T-cell (primary cell): Measurements from ENCODE around the gene ENPEP. TPM values are rescaled to one million over a fixed set of nuclear protein-coding genes. Genes with fewer than 3 reads are reported as not detected.
"Not testable (repeated sequence)": the region's sequence is repeated elsewhere in the genome, so short reads cannot be mapped to it uniquely, and the experiment has no call there.

Experiments used
- ATAC-seq, 4 experiments: fragments of 200-7000 bp in 3 of 4; fragments of 150-1000 bp in 1 of 4; cut with Tn5 transposase; replicated peaks in 1 of 4; 1 replicate in 3 of 4; 2 replicates in 1 of 4; pipeline ENCODE4 v1.10.0; 2021; ENCODE audit warnings: moderate library complexity in 3 of 4, mild to moderate bottlenecking in 2 of 4, moderate number of reproducible peaks in 1 of 4
- CTCF ChIA-PET, 2 donors: fragments of 300-600 bp; sonication (Branson Sonifier 250); formaldehyde crosslinking; loops; one replicate each; lab custom pipeline; 2022; ENCODE audit warnings: antibody characterized with exemption in 2 of 2; lab: Charles Lee
- POLR2A ChIA-PET, 2 donors: fragments of 300-600 bp; sonication (Branson Sonifier 250); formaldehyde crosslinking; loops; one replicate each; lab custom pipeline; 2022; ENCODE audit warnings: antibody characterized with exemption in 2 of 2; lab: Charles Lee
- DNase-seq, 35 experiments: peaks; one replicate each; pipeline versions ENCODE4 v3.0.0 to v3.0.0-alpha.2; 2013 to 2023
- H3K27ac ChIP-seq: one replicate; pipeline ENCODE4 v1.5.1; 2013; ENCODE audit warnings: low read length
- H3K27me3 ChIP-seq, 2 experiments: replicated peaks in 1 of 2; 1 replicate in 1 of 2; 2 replicates in 1 of 2; pipeline versions ENCODE4 v1.6.1 to v1.7.0; 2013; ENCODE audit warnings: low read length in 1 of 2, mixed read lengths in 1 of 2; ENCODE audit not compliant: control insufficient read depth in 2 of 2, insufficient read depth in 2 of 2; ENCODE audit errors: extremely low read depth in 1 of 2
- H3K36me3 ChIP-seq, 2 donors: 1 replicate in 1 of 2; 2 replicates in 1 of 2; pipeline versions ENCODE4 v1.6.1 to v1.7.0; 2013; ENCODE audit warnings: low read length in 1 of 2; ENCODE audit not compliant: control insufficient read depth in 2 of 2, insufficient read depth in 1 of 2; ENCODE audit errors: extremely low read depth in 1 of 2
- H3K4me1 ChIP-seq, 2 experiments: 1 replicate in 1 of 2; 2 replicates in 1 of 2; pipeline versions ENCODE4 v1.6.1 to v1.7.0; 2013; ENCODE audit warnings: low read length in 2 of 2, mixed read lengths in 1 of 2; ENCODE audit not compliant: insufficient read depth in 2 of 2, control insufficient read depth in 1 of 2; ENCODE audit errors: extremely low read depth in 1 of 2
- H3K4me3 ChIP-seq, 2 donors: 1 replicate in 1 of 2; 2 replicates in 1 of 2; pipeline versions ENCODE4 v1.5.1 to v1.7.0; 2013; ENCODE audit warnings: mild to moderate bottlenecking in 2 of 2, low read length in 1 of 2, moderate library complexity in 1 of 2; ENCODE audit not compliant: control insufficient read depth in 1 of 2; ENCODE audit errors: extremely low read depth in 1 of 2
- H3K9me3 ChIP-seq: 2 replicates; pipeline ENCODE4 v1.7.0; 2013
- H3K27ac Mint-ChIP-seq, 2 donors: one replicate each; pipeline ENCODE4 v1.8.0; 2020 to 2021; ENCODE audit warnings: mild to moderate bottlenecking in 2 of 2, mixed read lengths in 2 of 2
- H3K27me3 Mint-ChIP-seq, 2 donors: one replicate each; pipeline ENCODE4 v1.8.0; 2021 to 2022; ENCODE audit warnings: mixed read lengths in 2 of 2
- H3K36me3 Mint-ChIP-seq: one replicate; pipeline ENCODE4 v1.8.0; 2021; ENCODE audit warnings: mixed read lengths
- H3K4me1 Mint-ChIP-seq, 3 donors: one replicate each; pipeline ENCODE4 v1.8.0; 2020 to 2022; ENCODE audit warnings: mixed read lengths in 3 of 3, mild to moderate bottlenecking in 1 of 3
- H3K4me3 Mint-ChIP-seq, 3 donors: one replicate each; pipeline ENCODE4 v1.8.0; 2020 to 2022; ENCODE audit warnings: mild to moderate bottlenecking in 3 of 3, mixed read lengths in 3 of 3, moderate library complexity in 3 of 3
- H3K9me3 Mint-ChIP-seq, 3 donors: one replicate each; pipeline ENCODE4 v1.8.0; 2020 to 2022; ENCODE audit warnings: mixed read lengths in 3 of 3
- WGBS: methylation state at CpG from one replicate; pipeline ENCODE4 v1.1.5; 2013; ENCODE audit warnings: missing lambda C conversion rate; ENCODE audit not compliant: insufficient coverage; 5-methylcytosine and 5-hydroxymethylcytosine counted together
- total RNA-seq, 35 experiments: library from RNA in 6 of 35; stranded (reverse) in 6 of 35; fragments of 120-200 nt in 1 of 35; gene quantifications; one replicate each; pipeline versions ENCODE4 v1.2.1 to v1.2.4 and lab custom pipeline; 2013 to 2026

The ENPEP gene
- total RNA-seq, 5 donors from 2014 or later (not counting 1 experiment from before 2014, with no cell fraction given), result not detected

GRCh38 chr4:110483516-110483915 is 7.6 kb downstream of the ENPEP start:
- CTCF ChIA-PET, result interaction anchor here in 1 of 2 donors (0.6 kb wide), 1 partner anchor 465 kb away, joined by 4 read pairs; no protein-coding TSS in a partner anchor
- WGBS, result no CpG with 5 or more reads among the region's 5 CpGs
- no peaks in the 10 kb centered on the region for H3K4me1 Mint-ChIP-seq
- POLR2A ChIA-PET, result no interaction called here
- H3K9me3 Mint-ChIP-seq, result no peaks in the 10 kb centered on the region
- no peak overlapping the region for H3K27ac ChIP-seq
- no peaks in the 10 kb centered on the region for H3K9me3 ChIP-seq
- no peaks in the 10 kb centered on the region for H3K36me3 Mint-ChIP-seq
- ATAC-seq (no peak), DNase-seq (no peak)
- no peak overlapping the region for H3K27ac Mint-ChIP-seq
- no peaks in the 10 kb centered on the region for H3K4me1 ChIP-seq
- H3K4me3 Mint-ChIP-seq, result no peak overlapping the region
- no peak overlapping the region for H3K4me3 ChIP-seq
- peaks cover 24 to 44% of the 10 kb centered on the region in 2 donors for H3K27me3 Mint-ChIP-seq
- H3K36me3 ChIP-seq, result no peaks in the 10 kb centered on the region
- no peaks in the 10 kb centered on the region for H3K27me3 ChIP-seq

GRCh38 chr4:110484029-110484428 is 8.1 kb downstream of the ENPEP start:
- ChIA-PET CTCF (interaction anchor here in 1 of 2 donors (0.6 kb wide), 1 partner anchor 465 kb away, joined by 4 read pairs; no protein-coding TSS in a partner anchor), POLR2A (no interaction called here)
- H3K4me3 Mint-ChIP-seq, result no peak overlapping the region
- H3K27ac Mint-ChIP-seq, result no peak overlapping the region
- Histone ChIP-seq H3K9me3 (no peaks in the 10 kb centered on the region), H3K36me3 (no peaks in the 10 kb centered on the region), H3K27ac (no peak overlapping the region), H3K27me3 (no peaks in the 10 kb centered on the region), H3K4me1 (no peaks in the 10 kb centered on the region), H3K4me3 (no peak overlapping the region)
- H3K27me3 Mint-ChIP-seq, result peaks cover 24 to 44% of the 10 kb centered on the region in 2 donors
- WGBS, result no CpG with 5 or more reads among the region's 2 CpGs
- no peaks in the 10 kb centered on the region for H3K36me3 Mint-ChIP-seq
- H3K9me3 Mint-ChIP-seq, result no peaks in the 10 kb centered on the region
- H3K4me1 Mint-ChIP-seq, result no peaks in the 10 kb centered on the region
- no peak for ATAC-seq
- DNase-seq, result no peak

GRCh38 chr4:110484767-110485166 is 8.8 kb downstream of the ENPEP start:
- Histone ChIP-seq H3K4me1 (no peaks in the 10 kb centered on the region), H3K27ac (no peak overlapping the region), H3K4me3 (no peak overlapping the region), H3K27me3 (no peaks in the 10 kb centered on the region), H3K9me3 (no peaks in the 10 kb centered on the region), H3K36me3 (no peaks in the 10 kb centered on the region)
- Mint-ChIP-seq H3K4me1 (no peaks in the 10 kb centered on the region), H3K36me3 (no peaks in the 10 kb centered on the region), H3K27me3 (peaks cover 24 to 44% of the 10 kb centered on the region in 2 donors), H3K27ac (no peak overlapping the region), H3K4me3 (no peak overlapping the region), H3K9me3 (no peaks in the 10 kb centered on the region)
- ATAC-seq, result no peak
- WGBS, result 20% methylated on average over 1 of the region's 5 CpGs
- DNase-seq, result no peak
- ChIA-PET POLR2A (no interaction called here), CTCF (no interaction called here)

- H3K27ac Mint-ChIP-seq, result no peak overlapping the region
- Histone ChIP-seq H3K36me3 (no peaks in the 10 kb centered on the region), H3K9me3 (no peaks in the 10 kb centered on the region), H3K4me3 (no peak overlapping the region), H3K27ac (no peak overlapping the region), H3K27me3 (no peaks in the 10 kb centered on the region), H3K4me1 (no peaks in the 10 kb centered on the region)
- no peaks in the 10 kb centered on the region for H3K9me3 Mint-ChIP-seq
- peaks cover 20 to 44% of the 10 kb centered on the region in 2 donors for H3K27me3 Mint-ChIP-seq
- no peaks in the 10 kb centered on the region for H3K4me1 Mint-ChIP-seq
- DNase-seq (no peak), ATAC-seq (no peak)
- no CpG with 5 or more reads among the region's 1 CpG for WGBS
- POLR2A ChIA-PET, result no interaction called here
- no peaks in the 10 kb centered on the region for H3K36me3 Mint-ChIP-seq
- H3K4me3 Mint-ChIP-seq, result no peak overlapping the region
- CTCF ChIA-PET, result no interaction called here
Measured at GRCh38 chr4:110485452-110485851, 9.5 kb downstream of the ENPEP start.

GRCh38 chr4:110486256-110486655 is 10.3 kb downstream of the ENPEP start:
- ChIA-PET POLR2A (no interaction called here), CTCF (no interaction called here)
- 63% methylated on average over 4 of the region's 4 CpGs for WGBS
- Mint-ChIP-seq H3K36me3 (no peaks in the 10 kb centered on the region), H3K9me3 (no peaks in the 10 kb centered on the region), H3K27me3 (peaks cover 15 to 38% of the 10 kb centered on the region in 2 donors), H3K27ac (no peak overlapping the region), H3K4me3 (no peak overlapping the region), H3K4me1 (no peaks in the 10 kb centered on the region)
- Histone ChIP-seq H3K9me3 (no peaks in the 10 kb centered on the region), H3K4me3 (no peak overlapping the region), H3K27me3 (no peaks in the 10 kb centered on the region), H3K36me3 (no peaks in the 10 kb centered on the region), H3K27ac (no peak overlapping the region), H3K4me1 (no peaks in the 10 kb centered on the region)
- DNase-seq (no peak), ATAC-seq (no peak)

- H3K4me3 Mint-ChIP-seq, POLR2A ChIA-PET, H3K4me3 ChIP-seq, ATAC-seq, H3K9me3 Mint-ChIP-seq, H3K4me1 ChIP-seq, DNase-seq, H3K27ac ChIP-seq, H3K27ac Mint-ChIP-seq, H3K36me3 ChIP-seq, CTCF ChIA-PET, H3K4me1 Mint-ChIP-seq, H3K9me3 ChIP-seq, H3K36me3 Mint-ChIP-seq, H3K27me3 ChIP-seq: not testable (repeated sequence)
- H3K27me3 Mint-ChIP-seq, result peaks cover 13 to 32% of the 10 kb centered on the region in 2 donors
- WGBS, result 95% methylated on average over 3 of the region's 4 CpGs
Measured at GRCh38 chr4:110486850-110487249, 10.9 kb downstream of the ENPEP start.

GRCh38 chr4:110487873-110488272 is 11.9 kb downstream of the ENPEP start:
- Mint-ChIP-seq H3K27ac (no peak overlapping the region), H3K4me3 (no peak overlapping the region), H3K4me1 (no peaks in the 10 kb centered on the region), H3K27me3 (peaks cover 10 to 25% of the 10 kb centered on the region in 2 donors), H3K36me3 (no peaks in the 10 kb centered on the region), H3K9me3 (no peaks in the 10 kb centered on the region)
- Histone ChIP-seq H3K4me3 (no peak overlapping the region), H3K36me3 (no peaks in the 10 kb centered on the region), H3K9me3 (no peaks in the 10 kb centered on the region), H3K4me1 (no peaks in the 10 kb centered on the region), H3K27me3 (no peaks in the 10 kb centered on the region), H3K27ac (no peak overlapping the region)
- DNase-seq (no peak), ATAC-seq (no peak)
- CTCF ChIA-PET, result interaction anchor here in 1 of 2 donors (1.2 kb wide), 1 partner anchor 28 kb away, joined by 3 read pairs; no protein-coding TSS in a partner anchor
- POLR2A ChIA-PET, result no interaction called here
